Coronary artery (tissue), 2 donors: ENCODE results near the gene NXPH4.

Experiments used
- DNase-seq: peaks from one replicate; pipeline ENCODE4 v3.0.0-alpha.2; 2017; ENCODE audit warnings: low spot score
- H3K27ac ChIP-seq, 2 donors: fragments of 200-600 bp; sonication (generic); one replicate each; pipeline ENCODE4 v1.5.1; 2016 to 2019
- H3K4me3 ChIP-seq: fragments of 200-600 bp; sonication (generic); 2 replicates; pipeline ENCODE4 v1.5.1; 2016; ENCODE audit warnings: mild to moderate bottlenecking, moderate library complexity
- TF ChIP-seq, protein P1 (sequence below): fragments of 200-600 bp; sonication (generic); IDR thresholded peaks from one replicate; pipeline ENCODE4 v1.5.1; 2019; ENCODE audit warnings: antibody characterized with exemption

The NXPH4 gene

GRCh38 chr12:57216014-57216911 is at the start of gene NXPH4:
Gene NXPH4, plus strand, starts transcription at chr12:57216794. Its CDS starts 176 bp downstream, at chr12:57216970.
- DNase-seq: no peak
- TF ChIP-seq, protein P1, sequence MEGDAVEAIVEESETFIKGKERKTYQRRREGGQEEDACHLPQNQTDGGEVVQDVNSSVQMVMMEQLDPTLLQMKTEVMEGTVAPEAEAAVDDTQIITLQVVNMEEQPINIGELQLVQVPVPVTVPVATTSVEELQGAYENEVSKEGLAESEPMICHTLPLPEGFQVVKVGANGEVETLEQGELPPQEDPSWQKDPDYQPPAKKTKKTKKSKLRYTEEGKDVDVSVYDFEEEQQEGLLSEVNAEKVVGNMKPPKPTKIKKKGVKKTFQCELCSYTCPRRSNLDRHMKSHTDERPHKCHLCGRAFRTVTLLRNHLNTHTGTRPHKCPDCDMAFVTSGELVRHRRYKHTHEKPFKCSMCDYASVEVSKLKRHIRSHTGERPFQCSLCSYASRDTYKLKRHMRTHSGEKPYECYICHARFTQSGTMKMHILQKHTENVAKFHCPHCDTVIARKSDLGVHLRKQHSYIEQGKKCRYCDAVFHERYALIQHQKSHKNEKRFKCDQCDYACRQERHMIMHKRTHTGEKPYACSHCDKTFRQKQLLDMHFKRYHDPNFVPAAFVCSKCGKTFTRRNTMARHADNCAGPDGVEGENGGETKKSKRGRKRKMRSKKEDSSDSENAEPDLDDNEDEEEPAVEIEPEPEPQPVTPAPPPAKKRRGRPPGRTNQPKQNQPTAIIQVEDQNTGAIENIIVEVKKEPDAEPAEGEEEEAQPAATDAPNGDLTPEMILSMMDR: no peak
- Histone ChIP-seq H3K4me3 (peak within 1 kb of the TSS; percentile 76), H3K27ac (no peak within 1 kb of the TSS)

- TF ChIP-seq, protein P1: no peak
- peak overlapping the region in 1 of 2 donors; percentile 20 for H3K27ac ChIP-seq
Observed at GRCh38 chr12:57166971-57167371, 49.6 kb upstream of the NXPH4 start.

GRCh38 chr12:57168058-57168457 is 48.5 kb upstream of the NXPH4 start:
- Histone ChIP-seq H3K27ac (no peak overlapping the region), H3K4me3 (no peak overlapping the region)
- no peak for DNase-seq
- TF ChIP-seq, protein P1: no peak

More at GRCh38 chr12:57166971-57167371, 49.6 kb upstream of the NXPH4 start:
- DNase-seq: no peak
- no peak overlapping the region for H3K4me3 ChIP-seq

GRCh38 chr12:57169046-57169795 is 47.4 kb upstream of the NXPH4 start:
- Histone ChIP-seq H3K4me3 (no peak overlapping the region), H3K27ac (no peak overlapping the region)
- TF ChIP-seq, protein P1: no peak
- no peak for DNase-seq

DNA sequence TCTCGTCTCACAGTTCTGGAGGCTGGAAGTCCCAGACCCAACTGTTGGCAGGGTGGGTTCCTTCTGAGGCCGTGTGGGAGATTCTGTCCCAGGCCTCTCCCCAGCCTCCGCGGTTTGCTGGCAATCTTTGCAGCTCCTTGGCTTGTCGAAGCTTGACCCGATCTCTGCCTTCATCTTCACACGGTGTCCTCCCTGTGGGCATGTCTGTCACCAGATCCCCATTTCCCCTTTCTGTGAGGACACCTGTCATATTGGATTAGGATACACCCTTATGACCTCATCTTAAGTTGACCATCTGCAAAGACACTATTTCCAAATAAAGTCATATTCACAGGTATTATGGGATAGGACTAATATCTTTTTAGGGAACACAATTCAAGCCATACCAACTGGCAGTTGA is 46.6 kb upstream of the NXPH4 start:
- H3K4me3 ChIP-seq: no peak overlapping the region
- TF ChIP-seq, protein P1: no peak
- no peak for DNase-seq
- no peak overlapping the region for H3K27ac ChIP-seq

DNA sequence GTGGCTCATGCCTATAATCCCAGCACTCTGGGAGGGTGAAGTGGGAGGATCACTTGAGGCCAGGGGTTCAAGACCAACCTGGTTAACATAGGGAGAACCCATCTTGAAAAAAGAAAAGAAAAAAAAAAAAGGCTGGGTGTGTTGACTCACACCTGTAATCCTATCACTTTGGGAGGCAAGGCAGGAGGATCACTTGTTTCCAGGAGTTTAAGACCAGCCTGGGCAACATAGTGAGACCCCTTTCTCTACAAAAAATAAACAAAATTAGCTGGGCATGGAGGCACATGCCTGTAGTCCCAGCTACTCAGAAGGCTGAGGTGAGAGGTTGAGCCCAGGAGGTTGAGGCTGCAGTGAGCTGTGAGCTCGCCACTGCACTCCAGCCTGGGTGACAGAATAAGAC is 46.2 kb upstream of the NXPH4 start:
- H3K27ac ChIP-seq: no peak overlapping the region
- no peak for DNase-seq
- TF ChIP-seq, protein P1: no peak

More for the DNA sequence above, 46.2 kb upstream of the NXPH4 start:
- H3K4me3 ChIP-seq: no peak overlapping the region
